ENCODE data around the gene ADAMTSL2.
A peak's percentile ranks its signal among the peaks of the same experiment; 100 is the strongest.

ADAMTSL2 gene

DNA sequence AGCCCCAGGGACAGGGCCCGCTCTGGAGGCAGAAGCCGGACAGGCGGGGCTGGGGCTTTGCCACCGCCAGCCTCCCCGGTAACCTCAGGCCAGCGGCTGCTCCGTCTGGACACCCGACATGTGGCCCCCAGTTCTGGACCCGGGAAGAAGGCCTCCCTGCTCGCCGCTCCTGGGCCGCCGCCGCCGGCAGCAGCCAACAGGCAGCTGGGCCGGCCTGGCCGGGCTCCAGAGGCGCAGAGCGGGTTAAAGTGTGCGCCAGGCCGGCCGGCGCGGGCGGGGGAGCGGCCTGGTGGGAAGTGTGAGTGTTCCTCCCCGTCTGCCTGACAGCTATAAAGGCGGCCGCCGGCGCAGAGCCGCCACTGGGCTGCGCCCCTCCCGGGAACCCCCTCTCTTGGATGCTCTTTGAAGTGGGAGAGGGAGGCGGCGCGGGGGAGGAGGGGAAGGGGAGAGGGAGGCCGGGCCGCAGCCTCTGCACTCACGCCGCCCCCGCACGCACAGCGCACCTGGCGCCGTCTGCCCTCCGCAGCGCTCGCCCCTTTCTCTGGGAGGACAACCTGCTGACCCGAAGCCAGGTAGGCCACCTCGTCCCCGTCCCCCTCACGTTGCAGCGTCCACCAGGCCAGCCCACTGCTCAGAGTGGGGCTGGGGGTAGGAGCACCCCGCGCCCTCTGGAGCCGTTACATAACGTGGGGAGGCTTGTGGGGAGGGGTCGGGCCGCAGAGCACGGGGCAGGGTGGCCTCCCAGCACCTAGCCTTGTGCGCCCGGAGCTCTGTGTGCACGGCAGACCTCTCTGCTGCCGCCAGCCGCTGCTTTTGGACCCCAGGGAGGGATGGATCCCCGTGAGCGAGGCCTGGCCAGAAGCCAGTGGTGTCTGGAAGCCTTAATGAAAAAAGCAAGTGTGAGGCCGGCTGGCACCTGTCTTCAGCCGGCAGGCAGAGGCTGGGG, at the start of gene ADAMTSL2:
TSS of gene ADAMTSL2 (plus strand) at position 359 of the 946 bp plus-strand sequence. CDS start 2,009 bp downstream, outside the sequence.
- peak; percentile 84 for DNase-seq

DNA sequence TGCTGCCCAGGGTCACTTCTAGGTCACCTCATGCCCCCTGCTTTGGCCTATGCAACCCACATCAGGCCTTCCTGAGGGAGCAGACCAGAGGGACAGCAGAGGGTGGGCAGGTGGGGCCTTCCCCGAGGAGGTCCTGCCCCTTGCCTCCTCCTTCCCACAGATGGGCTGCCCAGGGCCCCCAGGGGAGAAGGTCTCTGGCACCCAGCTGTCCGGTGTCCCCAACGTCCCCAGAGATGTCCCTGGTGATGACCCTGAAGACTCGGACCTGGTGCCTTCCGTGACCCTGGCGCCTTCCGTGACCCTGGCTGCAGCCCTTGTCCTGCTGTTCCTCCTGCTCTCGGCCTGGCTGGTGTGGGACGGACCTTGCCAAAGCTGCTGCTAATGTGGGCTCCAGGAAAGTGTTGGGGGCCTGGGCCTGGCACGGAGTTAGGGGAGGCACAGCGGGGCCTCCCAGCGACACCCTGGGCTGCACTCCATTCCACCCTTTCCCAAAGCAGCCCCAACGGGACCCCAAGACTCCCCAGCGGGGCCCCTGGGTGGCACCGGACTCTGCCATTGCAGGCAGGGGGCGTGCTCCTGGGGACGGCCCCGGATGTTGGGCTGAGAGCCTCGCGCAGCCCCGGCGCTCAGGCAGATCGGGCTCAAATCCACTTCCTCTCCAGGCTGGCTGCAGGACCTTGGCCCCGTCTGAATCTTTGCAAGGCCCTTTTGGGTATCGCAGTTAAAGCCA, 48.8 kb upstream of the ADAMTSL2 start:
- no peak for DNase-seq

DNA sequence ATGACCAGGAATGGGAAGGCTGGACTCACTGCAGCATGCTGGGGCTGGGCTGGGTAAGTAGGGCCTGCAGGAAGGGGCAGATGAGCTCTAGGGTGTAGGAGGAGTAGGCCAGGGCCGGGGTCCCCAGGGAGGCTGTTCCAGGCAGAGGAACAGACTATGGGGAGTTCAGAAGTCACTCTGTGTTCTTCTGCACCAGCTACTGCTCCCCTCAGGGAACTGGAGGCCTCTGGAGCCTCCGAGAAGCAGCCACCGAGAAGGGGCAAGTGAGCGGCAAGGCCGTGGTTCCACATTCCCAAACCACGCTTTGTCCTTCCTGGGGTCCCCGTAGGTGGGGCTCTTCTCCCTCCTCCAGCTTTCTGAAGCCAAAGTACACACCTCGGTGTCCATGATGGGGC, 47.2 kb upstream of the ADAMTSL2 start:
- no peak for DNase-seq

DNA sequence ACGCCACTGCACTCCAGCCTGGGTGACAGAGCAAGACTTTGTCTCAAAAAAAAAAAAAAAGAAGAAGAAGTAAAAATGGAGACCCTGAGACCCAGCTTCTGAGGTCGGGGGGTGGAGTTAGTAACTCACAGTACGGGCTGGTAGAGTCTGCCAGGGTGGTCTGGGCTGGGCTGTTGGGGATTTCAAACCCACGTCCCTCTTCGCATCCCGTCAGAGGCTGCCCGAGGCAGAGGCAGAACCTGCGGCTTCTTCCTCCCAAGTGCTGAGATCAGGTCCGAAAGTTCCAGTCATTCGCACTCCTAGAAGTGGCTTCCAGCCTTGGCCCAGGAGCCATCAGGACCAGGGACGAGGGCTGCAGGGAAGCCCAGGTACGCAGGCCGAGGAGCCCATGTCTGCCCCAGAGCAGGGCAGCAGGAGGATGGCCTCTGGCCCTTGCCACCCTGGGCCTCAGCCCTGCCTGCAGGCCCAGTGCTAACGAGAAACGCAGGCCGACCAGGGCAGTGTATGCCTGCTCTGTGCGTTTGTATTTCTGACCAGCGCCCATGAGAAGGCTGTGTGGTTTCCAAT, 45.7 kb upstream of the ADAMTSL2 start:
- no peak for DNase-seq

DNA sequence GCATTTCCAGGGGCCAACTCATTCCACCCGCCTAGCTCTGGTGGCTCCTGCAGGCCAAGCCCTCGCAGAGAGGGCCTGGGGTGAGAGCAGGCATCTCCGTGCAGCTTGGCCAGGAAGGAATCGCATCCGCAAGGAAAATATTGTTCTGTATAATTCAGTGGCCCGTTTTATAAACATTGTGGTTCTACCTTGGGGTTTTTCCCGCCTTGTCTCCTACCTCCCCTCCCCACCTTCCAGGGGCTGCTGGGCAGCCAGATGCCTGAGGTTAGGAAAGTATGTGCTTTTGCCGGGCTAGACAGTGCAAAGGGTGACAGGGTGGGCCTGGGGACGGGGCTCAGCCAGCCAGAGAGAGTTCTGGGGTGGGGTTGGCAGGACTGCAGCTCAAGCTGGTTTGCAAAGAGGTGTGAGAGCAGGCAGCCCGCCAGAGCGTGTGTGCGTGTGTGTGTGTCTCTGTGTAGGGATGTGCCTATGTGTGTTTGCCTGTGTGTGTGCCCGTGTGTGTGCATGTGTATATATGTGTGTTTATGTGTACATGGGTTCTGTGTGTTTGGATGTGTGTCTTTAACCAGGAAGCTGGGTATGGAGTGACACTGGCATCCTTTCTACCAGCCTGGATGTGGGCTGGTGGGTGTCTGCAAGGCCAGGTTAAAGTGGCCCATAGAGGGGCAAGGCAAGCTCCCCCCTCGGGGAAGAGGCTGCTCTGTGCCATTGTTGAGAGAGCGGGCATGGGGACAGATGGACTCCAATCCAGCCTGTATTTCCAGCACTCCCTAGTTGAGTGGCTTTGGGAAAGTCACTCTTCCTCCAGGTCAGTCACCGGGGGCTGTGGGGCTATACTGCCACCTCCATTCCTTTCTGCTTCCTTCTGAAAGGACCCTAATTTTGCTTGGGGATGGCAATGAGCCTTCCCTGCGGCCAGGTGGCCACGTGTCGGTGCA, 45.0 kb upstream of the ADAMTSL2 start:
- DNase-seq = no peak

DNA sequence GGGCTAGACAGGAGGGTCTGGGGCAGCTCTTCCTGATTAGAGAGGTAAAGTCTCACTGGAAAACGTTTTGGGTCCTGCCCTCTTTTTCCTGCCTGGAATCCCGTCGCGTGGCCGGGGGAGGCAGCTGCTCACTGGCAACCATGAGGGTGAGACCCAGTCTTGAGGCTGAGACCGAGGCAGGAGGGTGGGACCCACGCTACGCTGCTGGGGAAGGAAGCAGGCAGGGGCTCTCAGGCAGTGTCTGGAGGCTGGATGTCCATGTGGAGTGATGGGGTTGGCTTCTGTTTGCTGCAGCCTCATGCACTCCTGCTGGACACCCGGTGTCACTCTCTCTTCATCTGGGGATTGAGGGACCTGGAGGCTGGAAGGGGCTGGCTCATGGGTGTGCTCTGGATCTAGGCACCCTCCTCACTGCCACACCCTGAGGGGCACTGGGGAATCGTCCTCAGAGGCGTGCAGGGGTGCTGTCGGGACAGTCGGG, 44.3 kb upstream of the ADAMTSL2 start:
- DNase-seq = no peak

DNA sequence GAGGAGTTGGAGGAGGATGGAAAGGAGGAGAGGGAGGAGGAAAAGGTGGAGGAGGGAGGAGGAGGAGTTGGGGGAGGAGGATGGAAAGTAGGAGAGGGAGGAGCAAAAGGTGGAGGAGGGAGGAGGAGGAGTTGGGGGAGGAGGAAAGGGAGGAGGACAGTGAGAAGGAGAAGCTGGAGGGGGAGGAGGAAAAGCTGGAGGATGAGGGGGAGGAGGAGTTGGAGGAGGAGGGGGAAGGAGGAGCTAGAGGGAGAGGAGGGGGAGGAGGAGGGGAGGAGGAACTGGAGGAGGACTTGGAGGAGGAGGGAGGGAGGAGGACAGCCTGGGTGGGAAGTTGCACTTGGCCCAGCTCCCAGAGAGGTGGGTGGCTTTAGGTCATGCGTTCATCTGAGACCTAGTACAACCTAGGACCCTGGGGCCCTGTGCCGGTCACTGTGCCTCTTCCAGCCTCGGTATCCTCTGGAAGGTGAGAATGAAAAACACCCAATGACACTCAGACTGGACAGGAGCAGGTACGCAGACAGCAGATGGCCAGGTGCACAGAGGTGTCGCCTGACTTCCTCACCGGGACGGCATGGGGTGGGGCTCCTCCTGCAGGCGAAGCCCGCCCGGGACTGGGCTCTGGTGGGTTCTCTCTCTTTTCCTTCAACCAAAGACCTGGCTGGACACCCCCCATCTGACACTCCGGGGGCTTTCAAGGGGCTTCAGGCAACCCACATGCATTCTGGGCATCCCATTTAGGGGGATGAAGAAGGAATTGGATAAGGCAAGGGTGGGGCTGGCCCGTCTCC, 43.4 kb upstream of the ADAMTSL2 start:
- DNase-seq = no peak

DNA sequence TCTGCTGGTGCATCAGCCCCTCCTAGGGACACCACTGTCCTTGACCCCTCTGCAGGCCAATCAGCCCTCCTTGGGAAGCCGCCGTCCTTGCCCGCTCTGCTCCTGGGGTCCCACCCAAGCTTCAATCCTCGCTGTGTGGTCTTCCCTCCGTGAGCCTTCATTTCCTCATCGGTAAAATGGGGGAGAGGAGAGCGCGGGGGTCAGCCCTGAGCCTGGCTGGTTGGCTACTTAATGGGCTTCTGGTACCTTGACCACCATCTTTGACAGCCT, 42.9 kb upstream of the ADAMTSL2 start:
- DNase-seq = no peak

DNA sequence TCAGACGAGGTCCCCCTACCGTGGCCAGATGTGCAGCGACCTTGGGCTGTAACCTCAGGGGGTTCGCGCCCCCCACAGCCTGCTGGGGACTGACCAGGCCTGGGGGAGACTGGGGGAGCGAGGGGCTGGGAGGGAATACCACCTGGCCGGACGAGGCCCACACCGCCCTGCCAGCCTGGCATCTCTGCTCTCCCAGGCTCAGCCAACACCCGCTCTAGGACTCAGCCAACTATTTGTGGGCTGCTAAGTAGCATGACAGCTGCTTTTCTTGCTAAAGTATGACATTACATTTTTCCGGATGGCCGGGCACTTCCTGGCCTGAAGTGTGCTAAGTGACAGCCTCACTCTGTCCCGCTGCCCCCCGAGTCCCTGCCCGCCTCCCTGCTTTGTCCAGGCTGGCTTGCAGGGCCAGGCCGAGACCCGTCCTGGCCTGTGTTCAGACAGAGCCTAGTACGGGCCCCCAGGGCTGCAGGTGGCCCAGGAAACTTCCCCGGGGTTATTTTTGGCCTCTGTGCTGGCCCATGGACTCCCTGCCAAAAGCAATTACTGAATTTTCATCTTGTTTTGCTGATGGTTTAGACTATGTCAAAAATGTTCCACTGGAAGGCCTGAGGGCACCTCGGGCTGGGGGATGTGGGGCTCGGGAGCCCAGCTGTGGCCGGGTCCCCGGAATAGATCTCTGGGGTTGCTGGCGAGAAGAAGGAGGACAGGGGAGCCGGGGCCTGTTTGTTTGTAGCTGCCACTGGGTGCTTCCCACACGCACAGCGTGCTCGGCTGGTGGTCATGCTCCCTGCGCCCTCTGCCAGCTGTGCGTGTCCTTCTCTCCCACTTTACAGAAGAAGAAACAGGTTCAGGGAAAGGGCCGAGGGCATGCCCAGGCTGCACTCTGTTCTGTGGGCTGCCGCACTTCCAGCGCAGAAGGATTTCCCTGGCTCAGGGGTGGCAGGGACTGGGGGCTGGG, 42.2 kb upstream of the ADAMTSL2 start:
- DNase-seq = peak; percentile 82

DNA sequence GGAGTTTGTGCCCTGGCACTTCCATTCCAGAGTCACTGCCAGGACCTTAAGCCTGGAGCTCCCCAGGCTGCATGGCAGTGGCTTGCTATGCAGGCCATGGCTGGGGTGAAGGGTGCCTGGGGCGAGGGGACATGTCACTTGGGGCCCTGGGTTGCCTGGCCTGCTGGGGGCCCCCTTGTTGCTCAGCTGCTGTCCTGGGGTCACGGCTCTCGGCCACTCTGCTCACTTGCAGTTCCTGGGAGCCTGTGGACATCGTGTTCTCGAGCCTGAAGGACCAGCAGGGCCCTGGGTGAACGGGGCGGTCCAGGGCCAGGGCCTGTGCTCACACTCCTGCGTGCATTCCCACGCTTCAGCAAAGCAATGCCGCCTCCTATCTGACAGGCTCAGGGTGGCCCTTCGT, 41.1 kb upstream of the ADAMTSL2 start:
- no peak for DNase-seq

DNA sequence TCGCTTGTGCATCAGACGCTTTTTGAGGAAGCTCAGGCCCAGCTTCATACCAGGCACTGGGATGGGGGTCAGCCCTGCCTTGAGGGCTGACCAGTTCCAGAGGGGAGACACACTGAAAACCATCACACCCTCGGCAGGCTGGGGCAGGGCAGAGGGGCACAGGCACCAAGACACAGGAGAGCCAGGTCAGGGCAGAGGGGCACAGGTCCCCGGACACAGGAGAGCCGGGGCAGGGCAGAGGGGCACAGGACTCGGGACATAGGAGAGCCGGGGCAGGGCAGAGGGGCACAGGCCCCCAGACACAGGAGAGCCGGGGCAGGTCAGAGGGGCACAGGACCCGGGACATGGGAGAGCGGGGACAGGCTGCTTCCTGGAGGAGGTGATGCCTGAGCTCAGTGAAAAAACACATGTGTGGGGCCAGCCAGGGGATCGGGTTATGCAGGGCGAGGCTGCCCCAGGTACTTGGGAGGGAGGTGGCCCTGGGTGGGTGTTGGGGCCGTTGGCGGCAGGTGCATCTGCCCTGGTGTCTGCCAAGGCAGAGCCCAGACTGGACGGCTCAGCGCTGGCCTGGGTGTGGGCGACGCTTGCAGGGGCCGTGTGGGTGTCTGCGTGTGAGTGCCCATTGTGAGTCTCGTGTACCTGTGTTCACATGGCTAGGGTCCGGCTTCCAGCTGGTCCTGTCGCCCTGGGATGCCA, 40.5 kb upstream of the ADAMTSL2 start:
- no peak for DNase-seq

DNA sequence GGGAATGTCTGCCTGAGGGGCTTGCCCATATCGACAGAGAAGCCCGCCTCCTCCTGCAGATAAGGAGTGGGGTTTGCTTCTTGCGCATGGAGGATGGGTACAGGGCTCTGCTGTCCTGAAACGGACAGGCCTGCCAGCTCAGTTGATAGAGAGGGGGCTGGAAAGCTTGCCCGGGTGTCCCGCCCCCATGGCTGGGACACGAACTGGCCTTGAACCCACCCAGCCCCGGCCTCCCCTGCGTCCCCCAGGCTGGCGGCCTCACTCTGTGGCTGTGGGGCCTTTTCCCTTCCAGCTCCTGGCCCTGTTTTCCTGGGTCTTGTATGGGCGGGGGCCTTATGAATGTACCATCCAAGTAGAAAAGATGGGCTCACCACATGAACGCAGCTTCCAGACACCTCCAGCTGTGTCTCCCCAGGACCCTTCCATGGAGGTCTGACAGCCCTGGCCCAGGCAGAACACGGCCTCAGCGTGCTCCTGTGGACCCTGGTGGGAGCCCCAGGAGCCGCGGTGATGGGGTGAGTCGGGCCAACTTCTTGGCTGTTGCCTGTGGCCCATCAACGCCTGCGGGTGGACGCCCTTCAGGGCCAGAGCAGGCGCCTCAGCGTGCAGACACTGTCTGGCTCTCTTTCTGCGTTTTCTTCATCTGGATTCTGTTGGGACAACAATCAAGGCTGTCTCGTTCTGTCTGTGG, 39.7 kb upstream of the ADAMTSL2 start:
- no peak for DNase-seq

DNA sequence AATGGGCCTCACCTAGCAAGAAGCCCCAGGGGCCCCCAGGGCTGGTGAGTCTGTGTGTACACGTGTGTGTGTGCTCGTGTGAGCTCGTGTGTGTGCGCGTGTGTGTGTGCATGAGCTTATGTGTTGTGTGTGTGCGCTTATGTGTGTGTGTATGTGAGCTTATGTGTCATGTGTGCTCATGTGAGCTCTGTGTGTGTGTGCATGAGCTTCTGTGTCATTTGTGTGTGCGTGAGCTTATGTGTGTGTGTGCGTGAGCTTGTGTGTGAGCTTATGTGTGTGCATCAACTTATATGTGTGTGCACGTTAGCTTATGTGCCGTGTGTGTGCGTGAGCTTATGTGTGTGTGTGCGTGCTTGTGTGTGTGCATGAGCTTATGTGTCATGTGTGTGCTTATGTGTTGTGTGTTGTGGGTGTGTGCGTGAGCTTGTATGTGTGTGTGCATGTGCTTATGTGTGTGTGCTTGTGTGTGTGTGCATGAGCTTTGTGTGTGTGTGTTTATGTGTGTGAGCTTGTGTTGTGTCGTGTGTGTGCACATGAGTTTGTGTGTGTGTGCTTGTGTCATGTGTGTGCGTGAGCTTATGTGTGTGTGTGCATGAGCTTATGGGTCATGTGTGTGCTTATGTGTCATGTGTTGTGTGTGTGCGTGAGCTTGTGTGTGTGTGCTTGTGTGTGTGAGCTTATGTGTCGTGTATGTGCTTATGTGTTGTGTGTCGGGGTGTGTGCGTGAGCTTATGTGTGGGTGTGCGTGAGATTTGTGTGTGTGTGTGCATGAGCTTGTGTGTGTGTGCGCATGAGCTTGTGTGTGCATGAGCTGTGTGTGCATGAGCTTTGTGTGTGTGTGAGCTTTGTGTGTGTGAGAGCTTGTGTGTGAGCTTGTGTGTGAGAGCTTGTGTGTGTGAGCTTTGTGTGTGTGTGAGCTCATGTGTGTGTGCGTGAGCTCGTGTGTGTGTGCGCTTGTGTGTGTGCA, 38.9 kb upstream of the ADAMTSL2 start:
- DNase-seq = no peak

DNA sequence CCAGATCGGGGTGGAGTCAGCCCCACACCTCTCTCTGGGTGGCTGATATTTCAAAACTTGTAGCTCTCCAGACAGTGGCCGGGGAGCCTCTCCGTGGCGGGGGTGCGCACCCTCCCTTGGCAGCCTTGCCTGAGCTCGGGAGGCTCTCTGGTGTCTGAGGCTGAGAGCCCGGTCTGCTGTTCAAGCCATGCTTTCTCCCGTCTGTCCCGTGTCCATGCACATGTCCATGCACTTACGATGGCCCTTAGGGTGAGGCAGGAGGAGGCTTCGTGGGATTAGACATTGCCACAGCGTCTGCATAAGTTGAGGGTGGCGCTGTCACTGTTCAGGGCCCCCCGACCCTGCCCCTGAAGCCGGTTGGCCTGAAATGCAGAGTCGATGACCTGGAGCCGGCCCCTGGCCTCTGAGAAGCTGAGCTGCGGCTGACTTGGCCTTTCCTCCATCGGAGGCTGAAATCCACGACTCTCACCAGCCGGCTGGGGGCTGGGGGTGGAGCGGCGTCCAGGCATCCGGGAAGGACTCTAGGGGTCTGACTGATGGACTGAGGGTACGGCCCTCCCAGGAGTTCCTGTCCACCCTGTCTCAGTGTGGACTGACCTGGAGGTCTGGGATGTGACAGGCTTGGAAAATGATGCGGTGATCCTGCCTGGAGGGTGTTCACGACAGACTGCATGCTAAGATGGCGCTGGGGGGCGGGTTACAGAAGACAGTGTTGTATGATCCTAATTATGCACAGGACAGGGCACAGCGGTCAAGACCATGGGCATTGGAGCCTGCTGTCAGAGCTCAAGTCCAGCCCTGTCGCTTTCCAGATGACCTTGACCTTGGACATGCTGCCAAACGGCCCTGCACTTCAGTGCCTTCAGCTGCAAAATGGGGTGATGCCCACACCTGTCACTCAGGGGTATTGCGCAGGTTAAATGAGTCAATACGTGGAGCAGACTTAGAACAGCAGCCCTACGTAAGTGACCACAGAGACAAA, 37.4 kb upstream of the ADAMTSL2 start:
- DNase-seq = no peak

DNA sequence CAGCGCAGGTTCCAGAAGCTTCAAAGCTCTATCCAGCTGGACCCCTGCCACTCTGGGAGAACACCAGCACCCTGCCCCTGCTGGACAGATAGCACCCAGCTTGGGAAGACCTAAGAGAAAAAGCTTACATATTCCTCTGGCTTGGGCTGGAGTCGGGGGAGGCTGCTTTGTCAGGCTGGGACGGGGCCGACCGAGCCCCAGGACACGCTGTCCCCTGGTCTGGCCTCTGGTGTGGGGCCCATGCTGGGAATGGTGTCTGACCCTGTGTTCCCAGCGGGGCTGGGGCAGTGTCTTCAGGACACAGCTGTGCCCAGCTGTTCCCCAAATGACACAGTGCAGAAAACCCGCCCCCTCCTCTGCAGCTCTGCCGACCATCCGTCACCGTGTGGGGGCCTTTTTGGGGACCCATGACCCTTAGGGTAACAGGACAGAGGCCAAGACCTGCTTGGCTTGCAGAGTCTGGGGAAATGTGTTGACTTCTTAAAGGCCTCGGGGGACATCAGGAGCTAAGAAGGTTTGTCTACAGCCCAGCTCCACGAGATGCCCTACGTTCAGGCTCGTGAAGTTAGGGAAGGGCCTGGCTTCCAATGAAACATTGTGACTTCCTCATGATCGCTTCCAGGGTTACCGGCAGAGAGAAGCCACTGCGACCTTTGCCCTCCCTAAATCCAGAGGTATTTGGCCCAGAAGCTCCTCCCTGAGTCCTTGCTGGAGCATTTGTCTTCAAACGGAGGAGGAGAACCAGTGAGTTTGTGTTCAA, 35.2 kb upstream of the ADAMTSL2 start:
- no peak for DNase-seq

DNA sequence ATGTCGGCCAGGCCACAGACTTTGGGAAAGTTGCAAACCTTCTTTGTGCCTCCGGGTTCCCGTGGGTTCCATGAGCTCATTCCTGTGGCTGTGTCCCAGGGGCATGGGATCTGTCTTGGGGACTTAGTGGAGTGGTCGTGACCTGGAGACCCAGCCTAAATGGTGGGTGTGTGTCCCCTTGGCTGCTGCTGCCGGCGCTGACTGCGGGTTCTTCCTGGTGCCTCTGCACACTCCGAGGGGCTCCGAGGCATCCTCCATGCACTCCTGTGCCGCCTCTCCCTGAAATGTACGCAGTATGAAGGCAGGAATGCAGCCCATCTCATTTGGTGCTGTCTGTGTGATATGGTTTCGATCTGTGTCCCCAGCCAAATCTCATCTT, 34.6 kb upstream of the ADAMTSL2 start:
- no peak for DNase-seq

All from femur (tissue), 1 donor.